C4-2B (cell line): ENCODE results near the gene MEA1.
"Not testable (repeated sequence)": the region's sequence is repeated elsewhere in the genome, so short reads cannot be mapped to it uniquely, and the experiment has no call there.

Experiments used
- H3K27ac ChIP-seq: fragments of 450-650 bp; 2 replicates; pipeline ENCODE4 v1.5.1; 2017
- ZFX ChIP-seq: fragments of 450-650 bp; IDR thresholded peaks from 2 replicates; pipeline ENCODE4 v1.6.1; 2017
- TF ChIP-seq, protein P1 (sequence below): fragments of 450-650 bp; conservative IDR thresholded peaks from 2 replicates; pipeline ENCODE4 v1.5.1; 2017; ENCODE audit warnings: mild to moderate bottlenecking

Gene MEA1

DNA sequence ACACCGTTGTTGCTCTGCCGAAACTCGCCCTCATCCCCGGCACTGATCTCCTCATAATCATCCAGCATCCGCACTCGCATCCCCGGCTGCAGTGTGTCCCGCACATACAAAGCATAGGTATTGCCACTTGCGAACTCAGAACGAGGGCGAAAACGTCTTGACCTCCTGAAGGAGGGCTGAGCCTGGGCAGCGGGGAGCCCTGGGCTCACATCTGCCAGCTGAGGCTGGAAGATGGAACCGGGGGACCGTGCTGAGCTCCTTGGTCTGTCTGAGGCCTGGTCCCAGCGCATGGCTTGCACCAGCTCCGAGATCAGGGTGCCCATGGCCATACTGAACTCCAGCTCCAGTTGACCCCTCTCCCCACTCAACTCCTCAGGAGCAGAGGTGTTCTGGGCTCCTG lies 37.2 kb upstream of the MEA1 start:
- TF ChIP-seq, protein P1, sequence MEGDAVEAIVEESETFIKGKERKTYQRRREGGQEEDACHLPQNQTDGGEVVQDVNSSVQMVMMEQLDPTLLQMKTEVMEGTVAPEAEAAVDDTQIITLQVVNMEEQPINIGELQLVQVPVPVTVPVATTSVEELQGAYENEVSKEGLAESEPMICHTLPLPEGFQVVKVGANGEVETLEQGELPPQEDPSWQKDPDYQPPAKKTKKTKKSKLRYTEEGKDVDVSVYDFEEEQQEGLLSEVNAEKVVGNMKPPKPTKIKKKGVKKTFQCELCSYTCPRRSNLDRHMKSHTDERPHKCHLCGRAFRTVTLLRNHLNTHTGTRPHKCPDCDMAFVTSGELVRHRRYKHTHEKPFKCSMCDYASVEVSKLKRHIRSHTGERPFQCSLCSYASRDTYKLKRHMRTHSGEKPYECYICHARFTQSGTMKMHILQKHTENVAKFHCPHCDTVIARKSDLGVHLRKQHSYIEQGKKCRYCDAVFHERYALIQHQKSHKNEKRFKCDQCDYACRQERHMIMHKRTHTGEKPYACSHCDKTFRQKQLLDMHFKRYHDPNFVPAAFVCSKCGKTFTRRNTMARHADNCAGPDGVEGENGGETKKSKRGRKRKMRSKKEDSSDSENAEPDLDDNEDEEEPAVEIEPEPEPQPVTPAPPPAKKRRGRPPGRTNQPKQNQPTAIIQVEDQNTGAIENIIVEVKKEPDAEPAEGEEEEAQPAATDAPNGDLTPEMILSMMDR: no peak
- no peak for TF ChIP-seq ZFX
- H3K27ac ChIP-seq: no peak overlapping the region

DNA sequence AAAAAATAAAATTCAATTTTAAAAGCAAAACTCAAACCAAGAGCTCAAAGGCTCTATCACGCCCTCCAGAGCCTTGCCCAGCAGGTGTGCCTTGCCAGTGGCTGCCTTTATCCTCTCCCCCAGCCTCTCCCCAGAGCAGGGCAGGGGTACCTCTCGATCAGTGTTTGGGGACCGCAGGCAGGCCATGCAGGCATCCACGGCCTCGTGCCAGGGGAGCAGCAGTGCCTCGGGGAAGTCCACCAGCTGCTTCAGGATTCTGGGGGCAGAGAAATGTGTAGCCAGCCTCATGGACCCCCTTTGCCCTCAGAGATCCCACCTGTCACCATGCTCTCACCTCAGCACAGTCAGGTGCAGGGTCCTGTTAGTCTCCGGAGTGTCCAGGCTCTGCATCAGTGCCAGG lies 34.3 kb upstream of the MEA1 start:
- TF ChIP-seq, protein P1: no peak
- TF ChIP-seq ZFX: no peak
- no peak overlapping the region for H3K27ac ChIP-seq

GRCh38 chr6:43045371-43045930 lies 31.7 kb upstream of the MEA1 start:
- no peak overlapping the region for H3K27ac ChIP-seq
- TF ChIP-seq, protein P1: no peak
- no peak for TF ChIP-seq ZFX

GRCh38 chr6:43043310-43043709 lies 29.6 kb upstream of the MEA1 start:
- H3K27ac ChIP-seq: no peak overlapping the region
- TF ChIP-seq ZFX: no peak
- TF ChIP-seq, protein P1: no peak

- not testable (repeated sequence) for H3K27ac ChIP-seq
These were observed 27.7 kb upstream of the MEA1 start for GRCh38 chr6:43041475-43041874.

- no peak overlapping the region for H3K27ac ChIP-seq
- TF ChIP-seq ZFX: no peak
- TF ChIP-seq, protein P1: no peak
These were observed 27.0 kb upstream of the MEA1 start for GRCh38 chr6:43040542-43041257.

DNA sequence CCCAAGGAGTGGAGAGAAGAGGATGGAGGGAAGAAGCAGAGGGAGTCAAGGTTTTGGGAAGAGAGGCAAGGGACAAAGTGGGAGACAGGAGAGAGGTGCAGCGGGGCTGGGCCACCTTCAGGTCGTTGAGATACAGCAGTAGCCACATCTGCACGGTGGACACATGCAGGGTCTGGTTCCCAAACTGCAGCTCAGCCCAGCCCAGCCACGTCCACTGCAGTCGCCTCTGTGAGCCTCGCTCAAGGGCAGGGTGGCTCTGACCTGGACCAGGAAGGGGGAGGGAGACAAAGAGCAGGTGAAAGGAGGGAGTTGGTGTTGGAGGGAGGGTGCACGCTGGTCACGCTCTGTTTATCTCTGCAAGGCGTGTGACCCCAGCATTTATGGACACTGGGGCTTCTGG lies 25.0 kb upstream of the MEA1 start:
- TF ChIP-seq, protein P1: no peak
- TF ChIP-seq ZFX: no peak
- no peak overlapping the region for H3K27ac ChIP-seq

DNA sequence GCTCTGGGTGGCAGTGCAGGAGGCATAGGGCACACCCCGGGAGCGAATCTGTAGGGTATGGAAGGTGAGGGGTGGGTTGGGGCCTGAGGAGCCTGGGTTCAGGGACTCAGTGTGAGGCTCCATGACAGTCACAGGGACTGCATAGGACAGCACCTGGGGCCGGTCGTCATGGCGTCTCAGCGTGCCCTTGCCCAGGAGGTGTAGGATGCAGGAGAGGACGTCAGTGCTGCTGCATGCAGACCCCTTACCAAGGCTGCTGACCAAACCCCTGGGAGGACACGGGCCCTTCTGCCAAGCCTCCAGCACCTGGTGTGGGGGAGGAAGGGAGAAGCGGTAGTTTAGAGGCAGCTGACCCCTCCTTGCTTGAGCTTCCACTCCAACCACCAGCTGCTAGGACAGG lies 24.0 kb upstream of the MEA1 start:
- no peak for TF ChIP-seq ZFX
- TF ChIP-seq, protein P1: no peak
- H3K27ac ChIP-seq: no peak overlapping the region
